GM18868 (cell line): ENCODE results near the gene MIDN.
A peak's percentile ranks its signal among the peaks of the same experiment; 100 is the strongest.

ENCODE experiments used
- ATAC-seq: cut with Tn5 transposase; IDR thresholded peaks from one replicate; pipeline ENCODE4 v1.9.1; 2021; ENCODE audit warnings: mild to moderate bottlenecking, moderate library complexity; ENCODE audit not compliant: unreplicated experiment

The MIDN gene

GRCh38 chr19:1256646-1257474 is 8.5 kb downstream of the MIDN start:
- no peak for ATAC-seq

GRCh38 chr19:1257475-1258162 is 9.2 kb downstream of the MIDN start:
- no peak for ATAC-seq

- ATAC-seq = no peak
Observed at GRCh38 chr19:1258163-1258492, 9.7 kb downstream of the MIDN start.

GRCh38 chr19:1258707-1259205 is 10.4 kb downstream of the MIDN start:
- ATAC-seq = no peak

GRCh38 chr19:1259206-1259875 is 11.0 kb downstream of the MIDN start:
- peak; percentile 27 for ATAC-seq

GRCh38 chr19:1259876-1260748 is 11.7 kb downstream of the MIDN start:
- no peak for ATAC-seq

- peak; percentile 69 for ATAC-seq
Observed at GRCh38 chr19:1260749-1261537, 12.6 kb downstream of the MIDN start.

GRCh38 chr19:1261538-1261797 is 13.1 kb downstream of the MIDN start:
- no peak for ATAC-seq

- no peak for ATAC-seq
Observed at GRCh38 chr19:1261798-1262622, 13.6 kb downstream of the MIDN start.

- no peak for ATAC-seq
Observed at GRCh38 chr19:1262623-1263123, 14.3 kb downstream of the MIDN start.

GRCh38 chr19:1263188-1263587 is 14.8 kb downstream of the MIDN start:
- no peak for ATAC-seq

GRCh38 chr19:1264801-1265614 is 16.6 kb downstream of the MIDN start:
- ATAC-seq = no peak

GRCh38 chr19:1265615-1266128 is 17.3 kb downstream of the MIDN start:
- no peak for ATAC-seq

- peak; percentile 31 for ATAC-seq
Observed at GRCh38 chr19:1266129-1266915, 17.9 kb downstream of the MIDN start.

GRCh38 chr19:1266916-1267476 is 18.6 kb downstream of the MIDN start:
- ATAC-seq = peak; percentile 19

GRCh38 chr19:1267477-1268225 is 19.3 kb downstream of the MIDN start:
- no peak for ATAC-seq
